ENCODE results near the gene PAPSS1. TPM values are rescaled to one million over a fixed set of nuclear protein-coding genes. Genes with fewer than 3 reads are reported as not detected.
A peak's percentile ranks its signal among the peaks of the same experiment; 100 is the strongest.

The PAPSS1 gene
- polyA plus RNA-seq, 2 of the 4 experiments (the other 2 are of a cell fraction), result 47.3 to 52.5 TPM

DNA sequence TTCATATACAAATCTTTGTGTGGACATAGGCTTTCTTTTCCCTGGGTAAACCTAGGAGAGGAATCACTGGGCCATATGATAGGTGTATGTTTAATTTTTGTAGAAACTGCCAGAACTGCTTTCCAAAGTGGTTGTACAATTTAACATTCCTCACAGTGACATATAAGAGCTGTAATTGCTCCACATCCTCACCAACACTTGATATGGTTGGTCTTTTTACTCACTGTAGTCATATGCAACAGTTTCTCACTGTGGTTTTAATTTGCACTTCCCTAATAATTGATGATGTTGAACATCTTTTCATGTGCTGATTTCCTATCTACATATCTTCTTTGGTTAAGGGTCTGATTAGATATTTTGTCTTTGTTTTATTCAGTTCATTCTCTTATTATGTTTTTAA, 24.5 kb upstream of the PAPSS1 start:
- ChIA-PET POLR2A (no interaction called here), CTCF (interaction anchor here (1.4 kb wide), 1 partner anchor 54 kb away, joined by 3 read pairs; no protein-coding TSS in a partner anchor)
- DNase-seq (ENCODE audit: low read depth in 1 of 2, low spot score in 1 of 2) (no peak), FAIRE-seq (no peak), ATAC-seq (no peak)
- TF ChIP-seq FOSL2 (IDR thresholded peaks at IDR 0.05) (no peak), FOSL2 (CRISPR knock-in tag; IDR thresholded peaks at IDR 0.05) (no peak), SMC3 (IDR thresholded peaks at IDR 0.05) (no peak), TFCP2L1 (CRISPR knock-in tag; IDR thresholded peaks at IDR 0.05) (no peak), SREBF2 (IDR thresholded peaks at IDR 0.05) (no peak), NPAS2 (CRISPR knock-in tag; IDR thresholded peaks at IDR 0.05; ENCODE audit: borderline replicate concordance) (no peak), ESRRA (IDR thresholded peaks at IDR 0.05; ENCODE audit: borderline replicate concordance, low read length) (no peak), BHLHE40 (IDR thresholded peaks at IDR 0.05; ENCODE audit: low read depth, low read length) (no peak)
- TF ChIP-seq, protein P1, sequence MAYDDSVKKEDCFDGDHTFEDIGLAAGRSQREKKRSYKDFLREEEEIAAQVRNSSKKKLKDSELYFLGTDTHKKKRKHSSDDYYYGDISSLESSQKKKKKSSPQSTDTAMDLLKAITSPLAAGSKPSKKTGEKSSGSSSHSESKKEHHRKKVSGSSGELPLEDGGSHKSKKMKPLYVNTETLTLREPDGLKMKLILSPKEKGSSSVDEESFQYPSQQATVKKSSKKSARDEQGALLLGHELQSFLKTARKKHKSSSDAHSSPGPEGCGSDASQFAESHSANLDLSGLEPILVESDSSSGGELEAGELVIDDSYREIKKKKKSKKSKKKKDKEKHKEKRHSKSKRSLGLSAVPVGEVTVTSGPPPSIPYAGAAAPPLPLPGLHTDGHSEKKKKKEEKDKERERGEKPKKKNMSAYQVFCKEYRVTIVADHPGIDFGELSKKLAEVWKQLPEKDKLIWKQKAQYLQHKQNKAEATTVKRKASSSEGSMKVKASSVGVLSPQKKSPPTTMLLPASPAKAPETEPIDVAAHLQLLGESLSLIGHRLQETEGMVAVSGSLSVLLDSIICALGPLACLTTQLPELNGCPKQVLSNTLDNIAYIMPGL (CRISPR knock-in tag; IDR thresholded peaks at IDR 0.05; ENCODE audit: borderline replicate concordance), result no peak
- Histone ChIP-seq H3K27ac (no peak overlapping the region), H3K4me1 (no peaks in the 10 kb centered on the region), H3K4me2 (no peak overlapping the region), H3K4me3 (no peak overlapping the region), H3K9me3 (no peaks in the 10 kb centered on the region)

DNA sequence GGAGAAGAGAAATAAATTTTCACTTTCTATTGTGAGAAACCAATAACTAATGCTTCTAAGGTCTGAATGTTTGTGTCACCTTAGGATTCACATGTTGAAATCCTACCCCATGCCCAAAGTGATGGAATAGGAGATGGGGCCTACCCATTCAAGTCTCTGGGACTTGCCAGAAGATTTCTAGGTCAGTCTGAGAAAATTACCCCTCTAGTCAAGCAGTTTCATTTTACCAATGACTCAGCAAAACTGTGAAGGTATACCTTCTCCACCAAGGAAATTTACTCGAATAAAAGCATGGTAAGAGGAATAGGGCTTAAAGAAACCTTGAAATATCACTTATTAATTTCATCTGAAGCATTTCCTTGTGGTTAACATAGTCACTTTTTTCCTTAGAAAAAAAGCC, 23.5 kb upstream of the PAPSS1 start:
- ChIA-PET POLR2A (no interaction called here), CTCF (no interaction called here)
- Histone ChIP-seq H3K27ac (peak overlapping the region in 1 of 2 experiments; percentile 46; a peak in 2 of 6 replicates), H3K9me3 (no peaks in the 10 kb centered on the region), H3K4me2 (no peak overlapping the region), H3K4me1 (no peaks in the 10 kb centered on the region), H3K4me3 (no peak overlapping the region)
- FAIRE-seq (no peak), ATAC-seq (no peak), DNase-seq (ENCODE audit: low read depth in 1 of 2, low spot score in 1 of 2) (no peak)
- TF ChIP-seq, protein P2, sequence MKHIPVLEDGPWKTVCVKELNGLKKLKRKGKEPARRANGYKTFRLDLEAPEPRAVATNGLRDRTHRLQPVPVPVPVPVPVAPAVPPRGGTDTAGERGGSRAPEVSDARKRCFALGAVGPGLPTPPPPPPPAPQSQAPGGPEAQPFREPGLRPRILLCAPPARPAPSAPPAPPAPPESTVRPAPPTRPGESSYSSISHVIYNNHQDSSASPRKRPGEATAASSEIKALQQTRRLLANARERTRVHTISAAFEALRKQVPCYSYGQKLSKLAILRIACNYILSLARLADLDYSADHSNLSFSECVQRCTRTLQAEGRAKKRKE (CRISPR knock-in tag; IDR thresholded peaks at IDR 0.05; ENCODE audit: low read depth), result no peak
- TF ChIP-seq NFE2L2 (conservative IDR thresholded peaks at IDR 0.05; ENCODE audit: low read length) (peak; percentile 80), MAFK (IDR thresholded peaks at IDR 0.05; ENCODE audit: partially characterized antibody) (peak; percentile 83)
- WGBS (ENCODE audit: missing lambda C conversion rate), result 16% methylated on average over 1 of the region's 1 CpG

DNA sequence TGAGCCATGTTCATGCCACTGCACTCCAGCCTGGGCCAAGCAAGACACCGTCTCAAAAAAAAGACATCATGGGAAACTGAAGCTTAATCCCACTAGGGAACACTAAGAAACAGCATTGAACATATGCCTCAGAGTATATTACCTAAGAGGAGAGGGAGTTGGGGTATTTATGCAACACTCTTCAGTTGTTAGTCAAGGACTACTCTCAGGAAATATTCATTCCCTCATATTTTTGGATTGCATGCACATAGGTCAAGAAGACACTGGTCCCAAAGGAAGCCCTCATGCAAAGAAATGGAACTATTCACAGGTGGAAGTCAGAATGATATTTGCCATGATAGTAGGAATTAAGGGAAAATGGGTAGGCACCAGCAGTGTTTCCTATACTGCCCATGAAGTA, 22.8 kb upstream of the PAPSS1 start:
- ATAC-seq (no peak), FAIRE-seq (no peak)

More for the DNA sequence above, 22.8 kb upstream of the PAPSS1 start:
- DNase-seq (ENCODE audit: low read depth in 1 of 2, low spot score in 1 of 2), result no peak
- no peak overlapping the region for H3K4me3 ChIP-seq
- no peaks in the 10 kb centered on the region for H3K4me1 ChIP-seq
- WGBS (ENCODE audit: missing lambda C conversion rate), result 83% methylated on average over 1 of the region's 1 CpG
- H3K4me2 ChIP-seq, result no peak overlapping the region
- no peak overlapping the region for H3K27ac ChIP-seq
- POLR2A ChIA-PET, result no interaction called here
- no peak for TF ChIP-seq FOXS1 (CRISPR knock-in tag; IDR thresholded peaks at IDR 0.05)
- TF ChIP-seq HOXB5 (CRISPR knock-in tag; IDR thresholded peaks at IDR 0.05), result no peak
- TF ChIP-seq, protein P3, sequence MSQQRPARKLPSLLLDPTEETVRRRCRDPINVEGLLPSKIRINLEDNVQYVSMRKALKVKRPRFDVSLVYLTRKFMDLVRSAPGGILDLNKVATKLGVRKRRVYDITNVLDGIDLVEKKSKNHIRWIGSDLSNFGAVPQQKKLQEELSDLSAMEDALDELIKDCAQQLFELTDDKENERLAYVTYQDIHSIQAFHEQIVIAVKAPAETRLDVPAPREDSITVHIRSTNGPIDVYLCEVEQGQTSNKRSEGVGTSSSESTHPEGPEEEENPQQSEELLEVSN (IDR thresholded peaks at IDR 0.05; ENCODE audit: borderline replicate concordance, low read depth), result no peak
- TF ChIP-seq NR3C1 (IDR thresholded peaks at IDR 0.05), result no peak
- TF ChIP-seq HOXB13 (CRISPR knock-in tag; IDR thresholded peaks at IDR 0.05; ENCODE audit: low read depth), result no peak
- no peak for TF ChIP-seq CBX8 (IDR thresholded peaks at IDR 0.05)
- TF ChIP-seq, protein P4, sequence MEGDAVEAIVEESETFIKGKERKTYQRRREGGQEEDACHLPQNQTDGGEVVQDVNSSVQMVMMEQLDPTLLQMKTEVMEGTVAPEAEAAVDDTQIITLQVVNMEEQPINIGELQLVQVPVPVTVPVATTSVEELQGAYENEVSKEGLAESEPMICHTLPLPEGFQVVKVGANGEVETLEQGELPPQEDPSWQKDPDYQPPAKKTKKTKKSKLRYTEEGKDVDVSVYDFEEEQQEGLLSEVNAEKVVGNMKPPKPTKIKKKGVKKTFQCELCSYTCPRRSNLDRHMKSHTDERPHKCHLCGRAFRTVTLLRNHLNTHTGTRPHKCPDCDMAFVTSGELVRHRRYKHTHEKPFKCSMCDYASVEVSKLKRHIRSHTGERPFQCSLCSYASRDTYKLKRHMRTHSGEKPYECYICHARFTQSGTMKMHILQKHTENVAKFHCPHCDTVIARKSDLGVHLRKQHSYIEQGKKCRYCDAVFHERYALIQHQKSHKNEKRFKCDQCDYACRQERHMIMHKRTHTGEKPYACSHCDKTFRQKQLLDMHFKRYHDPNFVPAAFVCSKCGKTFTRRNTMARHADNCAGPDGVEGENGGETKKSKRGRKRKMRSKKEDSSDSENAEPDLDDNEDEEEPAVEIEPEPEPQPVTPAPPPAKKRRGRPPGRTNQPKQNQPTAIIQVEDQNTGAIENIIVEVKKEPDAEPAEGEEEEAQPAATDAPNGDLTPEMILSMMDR (IDR thresholded peaks at IDR 0.05), result no peak
- no peak for TF ChIP-seq ZSCAN20 (CRISPR knock-in tag; IDR thresholded peaks at IDR 0.05)
- TF ChIP-seq POLR2AphosphoS2 (conservative IDR thresholded peaks at IDR 0.05; ENCODE audit: low read length), result no peak
- TF ChIP-seq TFCP2L1 (CRISPR knock-in tag; IDR thresholded peaks at IDR 0.05), result no peak
- TF ChIP-seq, protein P2 (CRISPR knock-in tag; IDR thresholded peaks at IDR 0.05; ENCODE audit: low read depth), result no peak
- no peak for TF ChIP-seq FOSL2 (IDR thresholded peaks at IDR 0.05)
- no peak for TF ChIP-seq FOSL2 (CRISPR knock-in tag; IDR thresholded peaks at IDR 0.05)
- TF ChIP-seq JUNB (IDR thresholded peaks at IDR 0.05), result no peak
- TF ChIP-seq, protein P5, sequence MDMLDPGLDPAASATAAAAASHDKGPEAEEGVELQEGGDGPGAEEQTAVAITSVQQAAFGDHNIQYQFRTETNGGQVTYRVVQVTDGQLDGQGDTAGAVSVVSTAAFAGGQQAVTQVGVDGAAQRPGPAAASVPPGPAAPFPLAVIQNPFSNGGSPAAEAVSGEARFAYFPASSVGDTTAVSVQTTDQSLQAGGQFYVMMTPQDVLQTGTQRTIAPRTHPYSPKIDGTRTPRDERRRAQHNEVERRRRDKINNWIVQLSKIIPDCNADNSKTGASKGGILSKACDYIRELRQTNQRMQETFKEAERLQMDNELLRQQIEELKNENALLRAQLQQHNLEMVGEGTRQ (IDR thresholded peaks at IDR 0.05), result no peak
- TF ChIP-seq, protein P6, sequence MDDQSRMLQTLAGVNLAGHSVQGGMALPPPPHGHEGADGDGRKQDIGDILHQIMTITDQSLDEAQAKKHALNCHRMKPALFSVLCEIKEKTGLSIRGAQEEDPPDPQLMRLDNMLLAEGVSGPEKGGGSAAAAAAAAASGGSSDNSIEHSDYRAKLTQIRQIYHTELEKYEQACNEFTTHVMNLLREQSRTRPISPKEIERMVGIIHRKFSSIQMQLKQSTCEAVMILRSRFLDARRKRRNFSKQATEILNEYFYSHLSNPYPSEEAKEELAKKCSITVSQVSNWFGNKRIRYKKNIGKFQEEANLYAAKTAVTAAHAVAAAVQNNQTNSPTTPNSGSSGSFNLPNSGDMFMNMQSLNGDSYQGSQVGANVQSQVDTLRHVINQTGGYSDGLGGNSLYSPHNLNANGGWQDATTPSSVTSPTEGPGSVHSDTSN (IDR thresholded peaks at IDR 0.05), result no peak
- no peak for TF ChIP-seq NFE2L2 (conservative IDR thresholded peaks at IDR 0.05; ENCODE audit: low read length)
- TF ChIP-seq EHF (CRISPR knock-in tag; IDR thresholded peaks at IDR 0.05), result no peak
- TF ChIP-seq KDM1A (IDR thresholded peaks at IDR 0.05; ENCODE audit: low read depth), result no peak
- no peaks in the 10 kb centered on the region for H3K9me3 ChIP-seq
- CTCF ChIA-PET, result no interaction called here

Measured in A549 (cell line).